Astrocyte (in vitro differentiated cells and primary cell): ENCODE measurements around the gene PLEKHA6. TPM values are rescaled to one million over a fixed set of nuclear protein-coding genes. Genes with fewer than 3 reads are reported as not detected.

Experiments
- DNase-seq: peaks from one replicate; pipeline ENCODE4 v3.0.0-alpha.2; 2010; ENCODE audit warnings: low read depth
- FAIRE-seq: peaks from 2 replicates; lab custom pipeline; 2011; peaks lifted over from hg19 to GRCh38; lab: Jason Lieb, UNC
- H2AFZ ChIP-seq: 2 replicates; pipeline ENCODE4 v1.6.0; 2012; ENCODE audit warnings: low read depth, low read length, inconsistent platforms
- H3K27ac ChIP-seq: 2 replicates; pipeline ENCODE4 v1.5.1; 2011; ENCODE audit warnings: low read depth, low read length, inconsistent platforms
- H3K27me3 ChIP-seq: 2 replicates; pipeline ENCODE4 v1.6.0; 2011; ENCODE audit warnings: low read length, inconsistent platforms; ENCODE audit not compliant: insufficient read depth
- H3K36me3 ChIP-seq: 2 replicates; pipeline ENCODE4 v1.5.1; 2011; ENCODE audit warnings: low read length, inconsistent platforms; ENCODE audit not compliant: insufficient read depth
- H3K4me1 ChIP-seq: 2 replicates; pipeline ENCODE4 v1.5.1; 2011; ENCODE audit warnings: low read length, inconsistent platforms; ENCODE audit not compliant: insufficient read depth
- H3K4me2 ChIP-seq: 2 replicates; pipeline ENCODE4 v1.6.0; 2012; ENCODE audit warnings: low read length, inconsistent platforms
- H3K4me3 ChIP-seq: 2 replicates; pipeline ENCODE4 v1.5.1; 2011; ENCODE audit warnings: low read depth, mild to moderate bottlenecking, low read length, inconsistent platforms; ENCODE audit not compliant: insufficient read depth
- H3K79me2 ChIP-seq: 2 replicates; pipeline ENCODE4 v1.6.0; 2012; ENCODE audit warnings: mild to moderate bottlenecking, low read length, inconsistent platforms; ENCODE audit not compliant: insufficient read depth
- H3K9ac ChIP-seq: 2 replicates; pipeline ENCODE4 v1.6.0; 2012; ENCODE audit warnings: mild to moderate bottlenecking, low read length, inconsistent platforms
- H3K9me3 ChIP-seq: 2 replicates; pipeline ENCODE4 v1.5.1; 2012; ENCODE audit warnings: low read depth, mild to moderate bottlenecking, low read length, inconsistent platforms; ENCODE audit not compliant: insufficient read depth
- H4K20me1 ChIP-seq: 2 replicates; pipeline ENCODE4 v1.6.0; 2012; ENCODE audit warnings: low read length, inconsistent platforms; ENCODE audit not compliant: insufficient read depth
- H3K27ac Mint-ChIP-seq: one replicate; pipeline ENCODE4 v1.8.0; 2021; ENCODE audit warnings: mild to moderate bottlenecking, mixed read lengths; ENCODE audit not compliant: unreplicated experiment
- H3K27me3 Mint-ChIP-seq: one replicate; pipeline ENCODE4 v1.8.0; 2021; ENCODE audit warnings: low read depth, mixed read lengths; ENCODE audit not compliant: unreplicated experiment
- H3K36me3 Mint-ChIP-seq: one replicate; pipeline ENCODE4 v1.8.0; 2021; ENCODE audit warnings: low read depth, mixed read lengths; ENCODE audit not compliant: unreplicated experiment
- H3K4me1 Mint-ChIP-seq: one replicate; pipeline ENCODE4 v1.8.0; 2021; ENCODE audit warnings: low read depth, mixed read lengths; ENCODE audit not compliant: unreplicated experiment
- H3K4me3 Mint-ChIP-seq: one replicate; pipeline ENCODE4 v1.8.0; 2021; ENCODE audit warnings: mild to moderate bottlenecking, moderate library complexity, mixed read lengths; ENCODE audit not compliant: unreplicated experiment
- H3K9me3 Mint-ChIP-seq: one replicate; pipeline ENCODE4 v1.8.0; 2021; ENCODE audit warnings: mild to moderate bottlenecking, mixed read lengths; ENCODE audit not compliant: unreplicated experiment
- EZH2 ChIP-seq: IDR thresholded peaks from 2 replicates; pipeline ENCODE4 v1.6.1; 2012; ENCODE audit warnings: mild to moderate bottlenecking, low read length, inconsistent platforms; ENCODE audit not compliant: insufficient read depth
- total RNA-seq: library from RNA; stranded (reverse); gene quantifications from 2 replicates; pipeline ENCODE4 v1.2.1, GENCODE V29; 2021
- TF ChIP-seq, protein P1 (sequence below): IDR thresholded peaks from 2 replicates; pipeline ENCODE4 v1.5.1; 2011; ENCODE audit warnings: low read depth, mild to moderate bottlenecking, inconsistent platforms, low read length, moderate library complexity; ENCODE audit not compliant: insufficient read depth

PLEKHA6 gene
- total RNA-seq, 1 donor from 2014 or later = 1.5 TPM

DNA sequence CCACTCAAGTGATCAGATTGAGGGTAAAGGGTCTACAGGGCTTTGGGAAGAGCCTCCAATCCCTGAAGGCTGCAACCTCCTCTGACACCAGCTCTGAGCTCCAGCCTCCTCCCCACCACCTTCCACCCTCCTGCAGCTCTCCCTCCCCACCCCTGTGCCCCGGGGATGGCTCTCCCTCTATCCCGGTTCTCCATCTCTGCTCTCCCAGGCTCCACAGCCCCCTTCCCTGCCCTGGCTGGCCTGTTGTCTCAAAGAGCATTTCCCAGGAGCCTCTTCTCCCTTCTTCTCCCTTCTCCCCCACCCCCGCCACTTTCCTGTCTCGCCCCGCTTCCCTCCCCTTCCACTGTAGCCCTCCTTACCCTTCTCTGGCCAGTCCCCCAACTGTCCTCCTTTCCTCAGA is 1.1 kb downstream of the PLEKHA6 start:
- Histone ChIP-seq H3K4me2 (no peak overlapping the region), H3K27ac (no peak overlapping the region), H3K9ac (no peak overlapping the region), H3K4me3 (no peak overlapping the region), H2AFZ (no peak overlapping the region), H4K20me1 (no peaks in the 10 kb centered on the region), H3K4me1 (peaks cover 14% of the 10 kb centered on the region), H3K79me2 (no peaks in the 10 kb centered on the region), H3K36me3 (no peaks in the 10 kb centered on the region), H3K27me3 (peaks cover 20% of the 10 kb centered on the region), H3K9me3 (no peaks in the 10 kb centered on the region)
- Mint-ChIP-seq H3K36me3 (no peaks in the 10 kb centered on the region), H3K27ac (no peak overlapping the region), H3K9me3 (no peaks in the 10 kb centered on the region), H3K27me3 (peaks cover 29% of the 10 kb centered on the region), H3K4me3 (no peak overlapping the region), H3K4me1 (peaks cover 8% of the 10 kb centered on the region)
- FAIRE-seq (no peak), DNase-seq (no peak)
- no peak for TF ChIP-seq EZH2
- TF ChIP-seq, protein P1, sequence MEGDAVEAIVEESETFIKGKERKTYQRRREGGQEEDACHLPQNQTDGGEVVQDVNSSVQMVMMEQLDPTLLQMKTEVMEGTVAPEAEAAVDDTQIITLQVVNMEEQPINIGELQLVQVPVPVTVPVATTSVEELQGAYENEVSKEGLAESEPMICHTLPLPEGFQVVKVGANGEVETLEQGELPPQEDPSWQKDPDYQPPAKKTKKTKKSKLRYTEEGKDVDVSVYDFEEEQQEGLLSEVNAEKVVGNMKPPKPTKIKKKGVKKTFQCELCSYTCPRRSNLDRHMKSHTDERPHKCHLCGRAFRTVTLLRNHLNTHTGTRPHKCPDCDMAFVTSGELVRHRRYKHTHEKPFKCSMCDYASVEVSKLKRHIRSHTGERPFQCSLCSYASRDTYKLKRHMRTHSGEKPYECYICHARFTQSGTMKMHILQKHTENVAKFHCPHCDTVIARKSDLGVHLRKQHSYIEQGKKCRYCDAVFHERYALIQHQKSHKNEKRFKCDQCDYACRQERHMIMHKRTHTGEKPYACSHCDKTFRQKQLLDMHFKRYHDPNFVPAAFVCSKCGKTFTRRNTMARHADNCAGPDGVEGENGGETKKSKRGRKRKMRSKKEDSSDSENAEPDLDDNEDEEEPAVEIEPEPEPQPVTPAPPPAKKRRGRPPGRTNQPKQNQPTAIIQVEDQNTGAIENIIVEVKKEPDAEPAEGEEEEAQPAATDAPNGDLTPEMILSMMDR = no peak

DNA sequence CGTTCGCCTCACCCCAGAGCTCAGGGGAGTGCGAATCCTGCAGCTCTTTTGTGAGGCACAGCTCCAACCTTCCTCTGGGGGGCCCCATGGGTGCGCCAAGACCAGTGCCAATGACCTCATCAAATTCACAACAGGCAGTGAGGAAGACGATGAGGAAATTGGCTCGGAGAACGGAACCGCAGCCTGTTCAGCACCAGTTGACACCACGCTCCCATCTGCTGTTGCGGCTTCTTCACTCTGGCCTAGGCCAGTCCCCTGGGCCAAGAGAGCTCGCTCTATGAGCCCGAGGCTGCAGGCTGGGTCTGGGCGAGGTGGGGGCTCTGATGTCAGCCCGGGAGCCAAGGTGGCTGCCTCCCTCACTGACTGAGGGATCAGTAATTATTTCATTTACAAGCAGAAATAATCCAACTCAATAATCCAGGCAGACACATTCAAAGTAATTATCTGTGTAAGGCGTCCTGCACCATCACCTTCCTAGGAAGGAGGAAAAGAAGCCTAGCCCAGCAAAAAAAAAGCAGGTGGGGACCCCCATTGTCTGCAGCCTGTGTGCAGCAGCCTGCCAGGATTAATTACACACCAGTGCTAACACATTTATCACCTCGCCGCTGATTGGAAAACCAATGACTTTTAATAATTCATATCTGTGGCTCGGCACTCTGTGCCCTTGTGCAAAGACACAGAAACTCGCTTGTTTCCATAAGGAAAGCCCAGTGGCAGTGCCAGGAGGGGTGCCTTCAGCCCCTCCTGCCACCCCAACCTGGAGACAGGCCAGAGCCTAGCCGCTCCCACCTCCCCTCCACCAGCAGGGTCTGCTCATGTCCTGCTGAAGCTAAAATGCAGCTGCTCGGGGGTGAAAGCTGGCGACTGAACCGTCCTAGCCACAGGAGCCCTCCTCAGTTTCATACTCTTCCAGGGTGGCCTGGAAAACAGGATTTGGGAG is 1.9 kb downstream of the PLEKHA6 start:
- Histone ChIP-seq H3K9ac (no peak overlapping the region), H3K9me3 (no peaks in the 10 kb centered on the region), H3K4me3 (no peak overlapping the region), H3K4me2 (no peak overlapping the region), H3K27ac (no peak overlapping the region), H3K4me1 (peaks cover 7% of the 10 kb centered on the region), H4K20me1 (no peaks in the 10 kb centered on the region), H3K79me2 (no peaks in the 10 kb centered on the region), H2AFZ (no peak overlapping the region), H3K36me3 (no peaks in the 10 kb centered on the region), H3K27me3 (peaks cover 17% of the 10 kb centered on the region)
- FAIRE-seq (no peak), DNase-seq (no peak)
- Mint-ChIP-seq H3K27ac (no peak overlapping the region), H3K27me3 (peaks cover 33% of the 10 kb centered on the region), H3K9me3 (no peaks in the 10 kb centered on the region), H3K36me3 (no peaks in the 10 kb centered on the region), H3K4me3 (no peak overlapping the region), H3K4me1 (peaks cover 8% of the 10 kb centered on the region)
- TF ChIP-seq, protein P1 = no peak
- no peak for TF ChIP-seq EZH2

DNA sequence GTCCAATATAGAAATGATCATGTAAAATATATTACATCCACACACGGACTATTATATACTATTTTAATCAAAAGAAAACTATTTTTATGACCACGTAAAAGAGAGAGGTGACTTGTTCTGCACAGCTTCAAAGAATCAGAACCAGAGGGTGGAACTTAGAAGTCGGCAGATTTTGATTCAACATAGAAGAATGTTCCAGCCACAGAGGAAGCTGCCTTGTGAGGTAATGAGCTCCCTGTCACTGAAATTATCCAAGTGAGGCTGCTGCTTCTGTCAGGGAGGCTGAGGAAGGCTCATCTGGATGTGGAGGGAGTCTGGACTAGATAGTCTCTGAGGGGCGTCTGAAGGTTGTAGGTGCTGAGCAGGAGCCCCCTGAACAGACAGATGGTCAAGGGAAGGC is 2.7 kb downstream of the PLEKHA6 start:
- H3K9me3 Mint-ChIP-seq = no peaks in the 10 kb centered on the region
- no peaks in the 10 kb centered on the region for H3K36me3 Mint-ChIP-seq
- FAIRE-seq = no peak
- no peaks in the 10 kb centered on the region for H4K20me1 ChIP-seq
- H3K27me3 Mint-ChIP-seq = peaks cover 24% of the 10 kb centered on the region
- H3K4me1 ChIP-seq = peaks cover 7% of the 10 kb centered on the region
- no peak for DNase-seq
- no peak overlapping the region for H3K4me3 ChIP-seq
- H3K27me3 ChIP-seq = peaks cover 13% of the 10 kb centered on the region
- H3K36me3 ChIP-seq = no peaks in the 10 kb centered on the region
- no peaks in the 10 kb centered on the region for H3K79me2 ChIP-seq
- H3K4me1 Mint-ChIP-seq = peaks cover 8% of the 10 kb centered on the region
- no peaks in the 10 kb centered on the region for H3K9me3 ChIP-seq
- no peak overlapping the region for H3K27ac ChIP-seq
- no peak overlapping the region for H2AFZ ChIP-seq
- TF ChIP-seq, protein P1 = no peak
- TF ChIP-seq EZH2 = no peak
- H3K27ac Mint-ChIP-seq = no peak overlapping the region
- no peak overlapping the region for H3K4me3 Mint-ChIP-seq
- H3K9ac ChIP-seq = no peak overlapping the region
- no peak overlapping the region for H3K4me2 ChIP-seq
